SU-DHL-6 (cell line): Measurements from ENCODE around the gene SPO11.

Experiments used
- CTCF ChIP-seq: fragments of 200-600 bp; sonication (generic); IDR thresholded peaks from one replicate; pipeline ENCODE4 v1.5.1; 2017; ENCODE audit warnings: antibody characterized with exemption, mild to moderate bottlenecking, low read length, moderate library complexity; ENCODE audit not compliant: insufficient read depth, poor library complexity, severe bottlenecking
- EZH2phosphoT487 ChIP-seq: fragments of 200-600 bp; sonication (generic), shearing (Covaris generic); conservative IDR thresholded peaks from 2 replicates; pipeline ENCODE4 v1.6.1; 2018; ENCODE audit warnings: mild to moderate bottlenecking, antibody characterized with exemption, low read length, moderate library complexity, mixed read lengths

GRCh38 chr20:57321142-57321541 is 8.5 kb upstream of the SPO11 start:
- no peak for TF ChIP-seq CTCF
- TF ChIP-seq EZH2phosphoT487: no peak
